Ovary (tissue), 9 donors: ENCODE data around the gene TMC6. TPM values are rescaled to one million over a fixed set of nuclear protein-coding genes. Genes with fewer than 3 reads are reported as not detected.
A peak's percentile ranks its signal among the peaks of the same experiment; 100 is the strongest.
"Not testable (repeated sequence)": the region's sequence is repeated elsewhere in the genome, so short reads cannot be mapped to it uniquely, and the experiment has no call there.

Source experiments
- DNase-seq, 5 donors: peaks; one replicate each; pipeline ENCODE4 v3.0.0-alpha.2; 2019 to 2020
- H3K27ac ChIP-seq, 2 donors: fragments of 200-600 bp; one replicate each; pipeline versions ENCODE4 v1.5.1 to v1.8.0; 2019 to 2022
- H3K27me3 ChIP-seq: fragments of 200-600 bp; one replicate; pipeline ENCODE4 v1.8.0; 2022
- H3K36me3 ChIP-seq: fragments of 200-600 bp; sonication (generic); one replicate; pipeline ENCODE4 v1.5.1; 2019
- H3K4me1 ChIP-seq: one replicate; pipeline ENCODE4 v1.8.1; 2013; ENCODE audit warnings: mild to moderate bottlenecking, moderate library complexity; ENCODE audit not compliant: insufficient read depth
- H3K4me3 ChIP-seq: fragments of 200-600 bp; sonication (generic); one replicate; pipeline ENCODE4 v1.5.1; 2017
- H3K9me3 ChIP-seq, 2 donors: fragments of 200-600 bp in 1 of 2; sonication (generic) in 1 of 2; one replicate each; pipeline versions ENCODE4 v1.5.1 to v1.8.1; 2013 to 2019; ENCODE audit warnings: mild to moderate bottlenecking in 1 of 2, moderate library complexity in 1 of 2
- CTCF ChIP-seq, 3 donors: fragments of 450-650 bp in 2 of 3; fragments of 200-600 bp in 1 of 3; IDR thresholded peaks; one replicate each; pipeline versions ENCODE4 v1.5.1 to v1.8.0; 2016 to 2022; ENCODE audit warnings: antibody characterized with exemption in 3 of 3, mild to moderate bottlenecking in 1 of 3
- EP300 ChIP-seq: sonication (generic); formaldehyde crosslinking; IDR thresholded peaks from one replicate; pipeline ENCODE4 v1.6.1; 2017; ENCODE audit warnings: antibody characterized with exemption
- POLR2A ChIP-seq: fragments of 450-650 bp; IDR thresholded peaks from one replicate; pipeline ENCODE4 v1.6.1; 2017; ENCODE audit warnings: antibody characterized with exemption, mild to moderate bottlenecking, moderate library complexity
- WGBS, 3 donors: extraction: QIAGEN DNeasy Blood & Tissue Kit in 1 of 3; methylation state at CpG; one replicate each; pipeline versions ENCODE4 v1.1.5 to v1.1.7; 2013 to 2017; 5-methylcytosine and 5-hydroxymethylcytosine counted together
- intact Hi-C, 4 donors: fragments of 100-400 bp; cut with DNase I; formaldehyde crosslinking; loops; one replicate each; pipeline versions ENCODE4 v1.11.0 to v1.15.1; 2022 to 2023
- polyA plus RNA-seq, 2 donors: library from polyadenylated mRNA; stranded (reverse); fragments of 200-250 nt in 1 of 2; fragments of 350-450 nt in 1 of 2; fragmentation: Illumina TruSeq in 1 of 2; extraction: RNeasy Lipid Tissue Mini Kit (QIAGEN cat#74804) in 1 of 2; gene quantifications; one replicate each; pipeline ENCODE4 v1.2.3, GENCODE V29; 2013 to 2014
- total RNA-seq, 7 donors: library from RNA; depleted of rRNA in 2 of 7; stranded (reverse); fragments of >200 nt in 2 of 7; fragmentation: NEBNext Ultra II Directional in 3 of 7; extraction: Animal tissue kit (Norgen Biotek cat#: 25700) in 3 of 7; gene quantifications; one replicate each; pipeline versions ENCODE4 v1.1.0 to v1.2.4, GENCODE V29; 2016 to 2023
- donor health status: DM: no; HTN: no; CAD: no; lungs with moderate emphysema.
- donor health status: DM: no; HTN: no; CAD: no.
- donor health status: Bipolar disorder and iron deficiency.
- donor health status: DM: yes; HTN: yes; CAD: no.
- donor health status: DM: no; HTN: no; CAD: no.
- donor health status: DM: yes; HTN: yes; CAD: no.

The TMC6 gene
- total and polyA plus RNA-seq, 9 donors: 1.2 to 26.8 (median 8.3) TPM

GRCh38 chr17:78120537-78120936 is 8.0 kb downstream of the TMC6 start:
- Histone ChIP-seq H3K4me3 (no peak overlapping the region), H3K27me3 (no peaks in the 10 kb centered on the region), H3K36me3 (no peaks in the 10 kb centered on the region), H3K4me1 (no peaks in the 10 kb centered on the region), H3K27ac (no peak overlapping the region), H3K9me3 (no peaks in the 10 kb centered on the region)
- intact Hi-C loops: loop anchor here in 1 of 4 donors (10.0 kb wide), 1 partner anchor 254 kb away; the partner anchor contains the start of gene PGS1
- TF ChIP-seq CTCF (IDR thresholded peaks at IDR 0.05): no peak
- no peak for DNase-seq
- 95 to 96% (median 96%) methylated on average over 12 to 13 of the region's 13 CpGs for WGBS, 3 donors

- TF ChIP-seq POLR2A (no peak), EP300 (no peak), CTCF (IDR thresholded peaks at IDR 0.05) (no peak)
- intact Hi-C loops: loop anchor here in 2 of 4 donors (10.0 kb wide), 1 partner anchor 306 kb away; no protein-coding TSS in a partner anchor
- Histone ChIP-seq H3K27ac (no peak overlapping the region), H3K9me3 (no peaks in the 10 kb centered on the region), H3K27me3 (no peaks in the 10 kb centered on the region), H3K36me3 (no peaks in the 10 kb centered on the region), H3K4me1 (no peaks in the 10 kb centered on the region), H3K4me3 (no peak overlapping the region)
- WGBS, 3 donors: 75 to 87% (median 79%) methylated on average over 13 to 14 of the region's 14 CpGs
- peak in 1 of 5 donors; percentile 13 for DNase-seq
These were observed 9.7 kb downstream of the TMC6 start for GRCh38 chr17:78118801-78119241.

GRCh38 chr17:78117027-78117981 is 11.3 kb downstream of the TMC6 start:
- DNase-seq: peak in 1 of 5 donors; percentile 40
- Histone ChIP-seq H3K4me1 (no peaks in the 10 kb centered on the region), H3K36me3 (no peaks in the 10 kb centered on the region), H3K4me3 (no peak overlapping the region), H3K27ac (no peak overlapping the region), H3K27me3 (no peaks in the 10 kb centered on the region), H3K9me3 (no peaks in the 10 kb centered on the region)
- intact Hi-C loops: loop anchor here in 2 of 4 donors (10.0 kb wide), 1 partner anchor 307 kb away; no protein-coding TSS in a partner anchor
- TF ChIP-seq CTCF (IDR thresholded peaks at IDR 0.05) (peak in 1 of 3 donors; percentile 18), POLR2A (no peak), EP300 (no peak)
- WGBS, 3 donors: 47 to 57% (median 52%) methylated on average over 39 to 41 of the region's 41 CpGs

- Histone ChIP-seq H3K27me3 (no peaks in the 10 kb centered on the region), H3K4me3 (no peak overlapping the region), H3K9me3 (no peaks in the 10 kb centered on the region), H3K27ac (no peak overlapping the region), H3K36me3 (no peaks in the 10 kb centered on the region), H3K4me1 (no peaks in the 10 kb centered on the region)
- intact Hi-C loops: loop anchor here in 2 of 4 donors (10.0 kb wide), 1 partner anchor 308 kb away; no protein-coding TSS in a partner anchor
- TF ChIP-seq CTCF (IDR thresholded peaks at IDR 0.05): no peak
- TF ChIP-seq EP300: no peak
- TF ChIP-seq POLR2A: no peak
- no peak for DNase-seq
- WGBS, 3 donors: 92 to 94% (median 92%) methylated on average over 9 of the region's 9 CpGs
These were observed 12.1 kb downstream of the TMC6 start for GRCh38 chr17:78116411-78116810.

GRCh38 chr17:78115803-78116202 is 12.8 kb downstream of the TMC6 start:
- DNase-seq: not testable (repeated sequence)
- intact Hi-C loops: loop anchor here in 2 of 4 donors (10.0 kb wide), 1 partner anchor 309 kb away; no protein-coding TSS in a partner anchor
- whole genome bisulfite sequencing, 3 donors: 91 to 94% (median 93%) methylated on average over 15 to 16 of the region's 18 CpGs

More at GRCh38 chr17:78115803-78116202, 12.8 kb downstream of the TMC6 start:
- not testable (repeated sequence) for H3K9me3 ChIP-seq, H3K27me3 ChIP-seq, H3K36me3 ChIP-seq, H3K4me1 ChIP-seq, H3K4me3 ChIP-seq, H3K27ac ChIP-seq
